Adrenal gland (tissue), 5 donors: Measurements from ENCODE around the gene SELENOM.

Source experiments
- CTCF ChIP-seq, 6 experiments: fragments of 450-650 bp in 4 of 6; fragments of 200-600 bp in 2 of 6; sonication (generic) in 1 of 6; IDR thresholded peaks; 1 replicate in 5 of 6; 2 replicates in 1 of 6; pipeline versions ENCODE4 v1.5.1 to v1.8.0; 2016 to 2021; ENCODE audit warnings: antibody characterized with exemption in 6 of 6, mild to moderate bottlenecking in 2 of 6, moderate library complexity in 1 of 6
- POLR2A ChIP-seq, 2 donors: fragments of 450-650 bp; IDR thresholded peaks; one replicate each; pipeline ENCODE4 v1.6.1; 2017; ENCODE audit warnings: antibody characterized with exemption in 2 of 2, mild to moderate bottlenecking in 2 of 2, moderate library complexity in 1 of 2
- donor health status: DM: no; HTN: no; CAD: no.

GRCh38 chr22:31143537-31143936 is 36.2 kb upstream of the SELENOM start:
- TF ChIP-seq CTCF (IDR thresholded peaks at IDR 0.05) (no peak), POLR2A (IDR thresholded peaks at IDR 0.05) (no peak)
